ENCODE results near the gene TFPT. TPM values are rescaled to one million over a fixed set of nuclear protein-coding genes. Genes with fewer than 3 reads are reported as not detected.

The TFPT gene
- polyA plus RNA-seq, 1 experiment = 18.8 TPM

GRCh38 chr19:54069470-54069869, 46.0 kb downstream of the TFPT start:
- POLR2A ChIA-PET = no interaction called here
- no peak overlapping the region for H3K4me3 ChIP-seq (ENCODE audit: low read depth, low read length)
- DNase-seq (ENCODE audit: low read depth) = no peak
- CTCF ChIA-PET = no interaction called here
- H3K27me3 ChIP-seq (ENCODE audit: control insufficient read depth, insufficient read depth, low read length) = no peaks in the 10 kb centered on the region
- no peaks in the 10 kb centered on the region for H3K36me3 ChIP-seq (ENCODE audit: control insufficient read depth, insufficient read depth, low read length)
- TF ChIP-seq CTCF (IDR thresholded peaks at IDR 0.05; ENCODE audit: insufficient read depth, low read depth, low read length) = no peak

- CTCF ChIA-PET = no interaction called here
- TF ChIP-seq CTCF (IDR thresholded peaks at IDR 0.05; ENCODE audit: insufficient read depth, low read depth, low read length) = no peak
- Histone ChIP-seq H3K36me3 (ENCODE audit: control insufficient read depth, insufficient read depth, low read length) (no peaks in the 10 kb centered on the region), H3K27me3 (ENCODE audit: control insufficient read depth, insufficient read depth, low read length) (no peaks in the 10 kb centered on the region), H3K4me3 (ENCODE audit: low read depth, low read length) (no peak within 1 kb of the TSS)
- no peak for DNase-seq (ENCODE audit: low read depth)
- POLR2A ChIA-PET = no interaction called here
These were observed 51.9 kb downstream of the TFPT start, which contains the start of gene VSTM1 for GRCh38 chr19:54063350-54064116. VSTM1 (minus strand) TSS chr19:54063897; CDS start chr19:54063777, 120 bp downstream.

GRCh38 chr19:54062643-54063042, 52.8 kb downstream of the TFPT start:
- H3K4me3 ChIP-seq (ENCODE audit: low read depth, low read length) = no peak overlapping the region
- no peaks in the 10 kb centered on the region for H3K36me3 ChIP-seq (ENCODE audit: control insufficient read depth, insufficient read depth, low read length)
- TF ChIP-seq CTCF (IDR thresholded peaks at IDR 0.05; ENCODE audit: insufficient read depth, low read depth, low read length) = no peak
- DNase-seq (ENCODE audit: low read depth) = no peak
- no peaks in the 10 kb centered on the region for H3K27me3 ChIP-seq (ENCODE audit: control insufficient read depth, insufficient read depth, low read length)
- ChIA-PET CTCF (no interaction called here), POLR2A (no interaction called here)

Other genes starting within 250 kb of the TFPT start
- 92.9 and 134 TPM in 2 replicates for gene MYADM, start 247.8 kb downstream of the TFPT start, polyA plus RNA-seq (2011; rRNA removed)
- gene PRKCG, start 233.5 kb downstream of the TFPT start, polyA plus RNA-seq (2011; rRNA removed) = not detected in 2 replicates
- 0.50 and 0.90 TPM in 2 replicates for gene CACNG7, start 206.4 kb downstream of the TFPT start, polyA plus RNA-seq (2011; rRNA removed)
- 0.01 and 0.02 TPM in 2 replicates for gene CACNG8, start 152.7 kb downstream of the TFPT start, polyA plus RNA-seq (2011; rRNA removed)
- 0.04 TPM in 2 replicates for gene CACNG6, start 124.0 kb downstream of the TFPT start, polyA plus RNA-seq (2011; rRNA removed)
- not detected in 2 replicates for gene VSTM1, start 51.8 kb downstream of the TFPT start, polyA plus RNA-seq (2011; rRNA removed)
- not detected in 2 replicates for gene TARM1, start 34.3 kb downstream of the TFPT start, polyA plus RNA-seq (2011; rRNA removed)
- 0.27 and 0.66 TPM in 2 replicates for gene OSCAR, start 14.9 kb downstream of the TFPT start, polyA plus RNA-seq (2011; rRNA removed)
- 26.6 and 45.8 TPM in 2 replicates for gene NDUFA3, start 12.8 kb downstream of the TFPT start, polyA plus RNA-seq (2011; rRNA removed)
- 27.7 and 39.4 TPM in 2 replicates for gene PRPF31, start 97 bp upstream of the TFPT start, polyA plus RNA-seq (2011; rRNA removed)
- gene CNOT3, start 22.1 kb upstream of the TFPT start, polyA plus RNA-seq (2011; rRNA removed) = 6.2 and 6.3 TPM in 2 replicates
- gene LENG1, start 44.1 kb upstream of the TFPT start, polyA plus RNA-seq (2011; rRNA removed) = 3.7 and 4.4 TPM in 2 replicates
- 0.54 and 0.55 TPM in 2 replicates for gene TMC4, start 57.5 kb upstream of the TFPT start, polyA plus RNA-seq (2011; rRNA removed)
- 75.1 and 101 TPM in 2 replicates for gene MBOAT7, start 73.9 kb upstream of the TFPT start, polyA plus RNA-seq (2011; rRNA removed)
- 36.2 and 53.9 TPM in 2 replicates for gene TSEN34, start 75.7 kb upstream of the TFPT start, polyA plus RNA-seq (2011; rRNA removed)
- 2,387 and 3,504 TPM in 2 replicates for gene RPS9, start 85.2 kb upstream of the TFPT start, polyA plus RNA-seq (2011; rRNA removed)
- gene LILRB3, start 107.3 kb upstream of the TFPT start, polyA plus RNA-seq (2011; rRNA removed) = not detected in 2 replicates
- not detected in 2 replicates for gene LILRA6, start 127.1 kb upstream of the TFPT start, polyA plus RNA-seq (2011; rRNA removed)
- gene LILRB5, start 141.6 kb upstream of the TFPT start, polyA plus RNA-seq (2011; rRNA removed) = not detected in 2 replicates
- not detected in 2 replicates for gene LILRB2, start 165.5 kb upstream of the TFPT start, polyA plus RNA-seq (2011; rRNA removed)
- not detected in 2 replicates for gene LILRA5, start 197.5 kb upstream of the TFPT start, polyA plus RNA-seq (2011; rRNA removed)
- gene LILRA4, start 223.5 kb upstream of the TFPT start, polyA plus RNA-seq (2011; rRNA removed) = not detected in 2 replicates
- not detected in 2 replicates for gene LAIR1, start 249.3 kb upstream of the TFPT start, polyA plus RNA-seq (2011; rRNA removed)